Fibroblast of villous mesenchyme (primary cell): ENCODE measurements around the gene SWSAP1. TPM values are rescaled to one million over a fixed set of nuclear protein-coding genes. Genes with fewer than 3 reads are reported as not detected.
A peak's percentile ranks its signal among the peaks of the same experiment; 100 is the strongest.
"Not testable (repeated sequence)": the region's sequence is repeated elsewhere in the genome, so short reads cannot be mapped to it uniquely, and the experiment has no call there.

Source experiments
- DNase-seq: peaks from one replicate; pipeline ENCODE4 v3.0.0-alpha.2; 2010; ENCODE audit warnings: low read depth
- H3K4me3 ChIP-seq: 2 replicates; pipeline ENCODE4 v1.5.1; 2011; ENCODE audit warnings: low read depth, mild to moderate bottlenecking, low read length
- total RNA-seq: library from RNA; depleted of rRNA; stranded (reverse); fragments of >200 nt; gene quantifications from 2 replicates; pipeline ENCODE4 v1.2.3, GENCODE V29; 2012
- TF ChIP-seq, protein P1 (sequence below): IDR thresholded peaks from 2 replicates; pipeline ENCODE4 v1.5.1; 2012; ENCODE audit warnings: low read depth, mild to moderate bottlenecking, low read length; ENCODE audit not compliant: insufficient read depth

SWSAP1 gene
- total RNA-seq, 1 donor = 0.86 TPM

DNA sequence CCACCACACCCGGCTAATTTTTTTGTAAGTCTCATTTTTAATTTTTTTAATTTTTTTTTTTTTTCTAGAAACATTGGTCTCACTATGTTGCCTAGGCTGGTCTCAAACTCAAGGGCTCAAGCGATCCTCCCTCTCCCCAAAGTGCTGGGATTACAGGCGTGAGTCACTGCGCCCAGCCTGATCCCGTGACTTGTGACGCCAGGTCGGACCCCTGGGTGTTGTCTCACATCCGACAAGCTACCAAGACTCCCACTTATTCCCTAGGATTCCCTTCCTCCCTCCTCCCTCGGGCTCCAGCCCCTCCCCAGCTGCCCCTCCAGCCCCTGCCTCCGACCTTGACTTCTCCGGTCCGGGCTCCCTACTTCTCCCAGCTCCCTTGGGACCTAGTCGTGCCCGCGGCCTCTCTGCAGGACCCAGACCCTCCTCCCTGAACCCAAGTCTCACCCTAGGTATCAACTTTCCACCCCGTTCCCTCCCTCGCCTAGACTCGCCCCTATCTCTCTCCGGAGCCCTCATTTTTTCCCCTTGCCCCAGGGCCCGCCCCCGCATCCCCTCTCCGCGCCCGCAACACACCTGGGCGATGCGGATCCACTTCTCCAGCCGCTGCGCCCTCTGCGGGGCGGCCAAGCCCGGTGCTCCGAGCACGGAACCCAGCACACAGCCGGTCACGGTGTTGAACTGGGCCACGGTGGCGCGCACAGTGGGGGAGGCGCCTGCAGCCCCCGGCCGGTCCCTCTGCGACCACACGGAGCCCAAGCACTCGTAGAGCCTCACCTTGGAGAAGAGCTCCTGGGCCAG is 31.6 kb downstream of the SWSAP1 start:
- DNase-seq = no peak
- TF ChIP-seq, protein P1, sequence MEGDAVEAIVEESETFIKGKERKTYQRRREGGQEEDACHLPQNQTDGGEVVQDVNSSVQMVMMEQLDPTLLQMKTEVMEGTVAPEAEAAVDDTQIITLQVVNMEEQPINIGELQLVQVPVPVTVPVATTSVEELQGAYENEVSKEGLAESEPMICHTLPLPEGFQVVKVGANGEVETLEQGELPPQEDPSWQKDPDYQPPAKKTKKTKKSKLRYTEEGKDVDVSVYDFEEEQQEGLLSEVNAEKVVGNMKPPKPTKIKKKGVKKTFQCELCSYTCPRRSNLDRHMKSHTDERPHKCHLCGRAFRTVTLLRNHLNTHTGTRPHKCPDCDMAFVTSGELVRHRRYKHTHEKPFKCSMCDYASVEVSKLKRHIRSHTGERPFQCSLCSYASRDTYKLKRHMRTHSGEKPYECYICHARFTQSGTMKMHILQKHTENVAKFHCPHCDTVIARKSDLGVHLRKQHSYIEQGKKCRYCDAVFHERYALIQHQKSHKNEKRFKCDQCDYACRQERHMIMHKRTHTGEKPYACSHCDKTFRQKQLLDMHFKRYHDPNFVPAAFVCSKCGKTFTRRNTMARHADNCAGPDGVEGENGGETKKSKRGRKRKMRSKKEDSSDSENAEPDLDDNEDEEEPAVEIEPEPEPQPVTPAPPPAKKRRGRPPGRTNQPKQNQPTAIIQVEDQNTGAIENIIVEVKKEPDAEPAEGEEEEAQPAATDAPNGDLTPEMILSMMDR = peak; percentile 32
- H3K4me3 ChIP-seq = no peak overlapping the region

- not testable (repeated sequence) for DNase-seq
Measured at GRCh38 chr19:11406703-11407236, 32.3 kb downstream of the SWSAP1 start.

GRCh38 chr19:11408591-11408990 is 34.1 kb downstream of the SWSAP1 start:
- no peak for DNase-seq
- H3K4me3 ChIP-seq = no peak overlapping the region
- TF ChIP-seq, protein P1 = no peak

More at GRCh38 chr19:11406703-11407236, 32.3 kb downstream of the SWSAP1 start:
- H3K4me3 ChIP-seq = not testable (repeated sequence)

GRCh38 chr19:11410682-11411081 is 36.2 kb downstream of the SWSAP1 start:
- no peak overlapping the region for H3K4me3 ChIP-seq
- DNase-seq = no peak
- TF ChIP-seq, protein P1 = no peak

DNA sequence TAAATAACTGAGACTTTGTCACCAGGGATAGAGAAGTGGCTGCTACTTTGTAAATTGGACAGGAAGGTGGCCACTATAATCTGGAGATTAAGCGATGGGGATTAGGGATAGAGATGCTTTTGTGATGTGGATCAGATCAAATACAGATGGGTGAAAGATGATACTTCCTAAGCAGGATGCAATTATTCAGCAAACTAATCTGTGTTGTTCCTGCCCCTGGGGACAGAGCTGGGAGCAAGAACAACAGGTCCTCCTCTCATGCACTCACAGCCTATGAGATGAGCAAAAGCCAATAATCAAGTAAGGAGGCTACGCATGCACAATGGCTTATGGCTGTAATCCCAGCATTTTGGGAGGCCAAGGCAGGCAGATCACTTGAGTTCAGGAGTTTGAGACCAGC is 40.1 kb downstream of the SWSAP1 start:
- no peak overlapping the region for H3K4me3 ChIP-seq
- no peak for DNase-seq
- TF ChIP-seq, protein P1 = no peak

GRCh38 chr19:11416346-11417052 is 42.0 kb downstream of the SWSAP1 start:
- TF ChIP-seq, protein P1 = no peak
- no peak overlapping the region for H3K4me3 ChIP-seq
- no peak for DNase-seq

DNA sequence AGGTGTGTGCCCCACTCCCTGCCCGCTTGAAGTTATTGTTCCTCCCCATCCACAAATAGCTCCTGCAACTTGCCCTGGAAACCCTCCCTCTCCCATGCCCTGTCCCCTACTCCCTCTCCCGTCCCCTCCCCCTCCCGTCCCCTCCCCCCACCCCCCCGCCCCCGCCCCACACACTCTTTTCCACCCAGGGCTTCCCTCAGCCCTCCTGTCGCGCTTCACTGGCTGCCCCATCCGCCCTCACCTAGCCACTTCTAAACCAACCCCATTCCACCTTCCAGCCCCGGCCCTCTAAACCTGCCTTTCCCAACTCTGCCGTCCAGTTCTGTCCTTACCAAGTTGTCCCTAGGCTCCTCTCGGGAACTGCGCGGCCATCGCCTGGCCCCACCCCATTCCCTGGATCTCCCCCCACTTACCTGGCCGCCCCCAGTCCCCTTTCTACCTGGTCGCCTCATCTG is 43.7 kb downstream of the SWSAP1 start:
- TF ChIP-seq, protein P1 = no peak
- H3K4me3 ChIP-seq = peak overlapping the region; percentile 62
- no peak for DNase-seq
